ENCODE data around the gene DARS1. TPM values are rescaled to one million over a fixed set of nuclear protein-coding genes. Genes with fewer than 3 reads are reported as not detected.

DARS1 gene
- total RNA-seq, 1 experiment from 2014 or later = 63.0 TPM

DNA sequence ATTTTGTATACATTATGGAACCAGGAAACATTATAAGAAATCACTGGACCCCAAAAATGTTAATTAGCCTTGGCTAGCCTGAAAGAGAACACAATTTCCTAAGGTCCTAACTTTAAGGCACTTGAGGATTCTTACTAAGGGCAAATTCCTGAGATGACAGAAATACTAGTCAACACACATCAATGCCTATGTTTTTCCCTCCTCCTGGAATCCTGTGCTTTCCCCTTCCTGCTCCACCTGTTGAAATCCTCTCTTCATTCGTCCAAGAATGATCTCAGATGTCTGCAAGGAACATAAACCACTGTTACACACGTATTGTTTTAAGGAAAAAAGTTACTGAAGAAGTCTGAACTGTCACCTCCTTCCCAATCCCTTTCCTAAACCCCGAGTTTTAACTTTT is 21.2 kb upstream of the DARS1 start:
- no TSS peak for BruUV-seq (replicated peaks)
- H3K4me2 ChIP-seq = no peak overlapping the region
- no peak for DNase-seq

DNA sequence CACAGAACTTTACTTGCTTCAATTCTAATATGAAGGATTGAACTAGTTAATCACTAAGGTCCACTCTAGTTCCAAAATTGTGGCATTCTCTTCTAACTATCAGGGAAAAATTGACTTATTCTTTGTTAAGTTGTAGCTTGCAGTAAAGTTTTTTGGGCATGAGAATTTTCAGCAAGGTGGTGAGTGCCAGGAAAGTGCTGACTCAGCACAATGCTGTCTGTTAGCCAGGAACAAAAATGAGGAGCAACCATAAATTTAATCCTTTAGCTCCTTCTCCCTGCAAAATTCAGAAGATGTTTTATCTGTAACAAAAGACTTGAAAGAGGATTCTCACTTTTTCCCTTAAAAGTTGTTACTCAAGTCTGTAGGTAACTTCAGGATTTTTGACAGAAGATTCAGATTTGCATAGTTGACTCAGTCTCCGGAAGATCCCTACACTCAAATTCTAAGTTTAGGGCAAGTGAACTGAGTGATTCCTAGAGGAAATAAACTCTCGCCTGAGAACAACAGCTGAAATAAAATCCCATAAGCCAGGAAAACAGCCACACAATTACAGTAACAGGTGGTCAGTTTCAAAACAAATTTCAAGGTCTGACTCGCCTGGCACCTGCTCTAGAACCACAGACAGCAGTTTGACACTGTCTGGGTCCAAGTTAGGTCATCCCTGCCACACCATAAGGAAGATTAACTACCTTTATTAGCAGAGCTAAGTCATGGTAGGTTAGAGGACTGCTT is 20.2 kb upstream of the DARS1 start:
- POLR2A ChIA-PET (ENCODE audit: unreplicated experiment) = no interaction called here
- BruUV-seq (replicated peaks) = no TSS peak
- Histone ChIP-seq H4K20me1 (ENCODE audit: insufficient read depth) (no peaks in the 10 kb centered on the region), H3K79me2 (ENCODE audit: low read depth) (no peaks in the 10 kb centered on the region), H3K27me3 (ENCODE audit: insufficient read depth, low read depth) (no peaks in the 10 kb centered on the region), H3K4me3 (no peak overlapping the region), H3K36me3 (ENCODE audit: low read depth) (no peaks in the 10 kb centered on the region), H3K9me3 (ENCODE audit: insufficient read depth, low read depth) (no peaks in the 10 kb centered on the region), H3K4me2 (no peak overlapping the region), H3K27ac (no peak overlapping the region), H3F3A (ENCODE audit: insufficient read depth, low read depth) (no peaks in the 10 kb centered on the region), H3K9me2 (ENCODE audit: insufficient read depth) (no peaks in the 10 kb centered on the region), H3K4me1 (replicated peaks; ENCODE audit: insufficient read depth) (peaks cover 13% of the 10 kb centered on the region), H2AFZ (no peak overlapping the region)
- intact Hi-C loops (cut with micrococcal nuclease; ENCODE audit: unreplicated experiment) = no loop called here
- CTCF ChIA-PET = no interaction called here
- TF ChIP-seq, protein P1, sequence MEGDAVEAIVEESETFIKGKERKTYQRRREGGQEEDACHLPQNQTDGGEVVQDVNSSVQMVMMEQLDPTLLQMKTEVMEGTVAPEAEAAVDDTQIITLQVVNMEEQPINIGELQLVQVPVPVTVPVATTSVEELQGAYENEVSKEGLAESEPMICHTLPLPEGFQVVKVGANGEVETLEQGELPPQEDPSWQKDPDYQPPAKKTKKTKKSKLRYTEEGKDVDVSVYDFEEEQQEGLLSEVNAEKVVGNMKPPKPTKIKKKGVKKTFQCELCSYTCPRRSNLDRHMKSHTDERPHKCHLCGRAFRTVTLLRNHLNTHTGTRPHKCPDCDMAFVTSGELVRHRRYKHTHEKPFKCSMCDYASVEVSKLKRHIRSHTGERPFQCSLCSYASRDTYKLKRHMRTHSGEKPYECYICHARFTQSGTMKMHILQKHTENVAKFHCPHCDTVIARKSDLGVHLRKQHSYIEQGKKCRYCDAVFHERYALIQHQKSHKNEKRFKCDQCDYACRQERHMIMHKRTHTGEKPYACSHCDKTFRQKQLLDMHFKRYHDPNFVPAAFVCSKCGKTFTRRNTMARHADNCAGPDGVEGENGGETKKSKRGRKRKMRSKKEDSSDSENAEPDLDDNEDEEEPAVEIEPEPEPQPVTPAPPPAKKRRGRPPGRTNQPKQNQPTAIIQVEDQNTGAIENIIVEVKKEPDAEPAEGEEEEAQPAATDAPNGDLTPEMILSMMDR (conservative IDR thresholded peaks at IDR 0.05) = no peak
- no peak for TF ChIP-seq EZH2 (IDR thresholded peaks at IDR 0.05; ENCODE audit: low read depth)
- no peak for DNase-seq

More for the DNA sequence above, 21.2 kb upstream of the DARS1 start:
- CTCF ChIA-PET = no interaction called here
- POLR2A ChIA-PET (ENCODE audit: unreplicated experiment) = no interaction called here
- H3K27me3 ChIP-seq (ENCODE audit: insufficient read depth, low read depth) = no peaks in the 10 kb centered on the region
- H2AFZ ChIP-seq = no peak overlapping the region
- no peaks in the 10 kb centered on the region for H3K9me2 ChIP-seq (ENCODE audit: insufficient read depth)
- no peak overlapping the region for H3K4me3 ChIP-seq
- TF ChIP-seq, protein P1 (conservative IDR thresholded peaks at IDR 0.05) = no peak
- TF ChIP-seq EZH2 (IDR thresholded peaks at IDR 0.05; ENCODE audit: low read depth) = no peak
- no peaks in the 10 kb centered on the region for H3K9me3 ChIP-seq (ENCODE audit: insufficient read depth, low read depth)
- H3K4me1 ChIP-seq (replicated peaks; ENCODE audit: insufficient read depth) = peaks cover 13% of the 10 kb centered on the region
- H3K27ac ChIP-seq = no peak overlapping the region
- H4K20me1 ChIP-seq (ENCODE audit: insufficient read depth) = no peaks in the 10 kb centered on the region
- H3K36me3 ChIP-seq (ENCODE audit: low read depth) = no peaks in the 10 kb centered on the region
- no peaks in the 10 kb centered on the region for H3F3A ChIP-seq (ENCODE audit: insufficient read depth, low read depth)
- intact Hi-C loops (cut with micrococcal nuclease; ENCODE audit: unreplicated experiment) = no loop called here
- H3K79me2 ChIP-seq (ENCODE audit: low read depth) = no peaks in the 10 kb centered on the region

DNA sequence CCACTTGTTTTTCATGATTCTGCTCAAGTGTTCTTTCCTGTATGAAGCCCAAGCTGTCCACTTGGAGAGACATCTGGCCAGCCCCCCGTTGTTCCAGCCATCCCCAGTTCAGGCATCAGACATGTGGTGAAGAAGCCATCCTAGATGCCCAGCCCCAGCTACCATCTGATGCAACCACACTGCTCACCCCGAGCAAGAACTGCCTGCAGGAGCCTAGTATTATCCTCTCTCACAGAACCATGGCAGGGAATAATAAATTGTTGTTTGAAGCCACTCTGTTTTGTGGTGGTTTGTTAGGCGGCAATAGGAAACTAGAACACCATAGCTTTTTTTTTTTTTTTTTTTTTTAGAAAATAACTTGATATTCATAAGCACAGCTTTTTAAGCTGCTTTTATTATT is 19.5 kb upstream of the DARS1 start:
- no peak overlapping the region for H3K4me2 ChIP-seq
- H3K36me3 ChIP-seq (ENCODE audit: low read depth) = no peaks in the 10 kb centered on the region
- H3K9me3 ChIP-seq (ENCODE audit: insufficient read depth, low read depth) = no peaks in the 10 kb centered on the region
- no peak overlapping the region for H3K4me3 ChIP-seq
- DNase-seq = no peak
- intact Hi-C loops (cut with micrococcal nuclease; ENCODE audit: unreplicated experiment) = no loop called here
- H3K4me1 ChIP-seq (replicated peaks; ENCODE audit: insufficient read depth) = peaks cover 13% of the 10 kb centered on the region
- TF ChIP-seq EZH2 (IDR thresholded peaks at IDR 0.05; ENCODE audit: low read depth) = no peak
- TF ChIP-seq, protein P1 (conservative IDR thresholded peaks at IDR 0.05) = no peak
- H3K27me3 ChIP-seq (ENCODE audit: insufficient read depth, low read depth) = no peaks in the 10 kb centered on the region
- H3K79me2 ChIP-seq (ENCODE audit: low read depth) = no peaks in the 10 kb centered on the region
- H3K27ac ChIP-seq = no peak overlapping the region
- BruUV-seq (replicated peaks) = no TSS peak
- H4K20me1 ChIP-seq (ENCODE audit: insufficient read depth) = no peaks in the 10 kb centered on the region
- ChIA-PET POLR2A (ENCODE audit: unreplicated experiment) (no interaction called here), CTCF (no interaction called here)
- no peak overlapping the region for H2AFZ ChIP-seq
- no peaks in the 10 kb centered on the region for H3K9me2 ChIP-seq (ENCODE audit: insufficient read depth)
- H3F3A ChIP-seq (ENCODE audit: insufficient read depth, low read depth) = no peaks in the 10 kb centered on the region

Measured in PC-9 (cell line).